PC-3 (cell line): ENCODE measurements around the gene NPTX1. TPM values are rescaled to one million over a fixed set of nuclear protein-coding genes. Genes with fewer than 3 reads are reported as not detected.

Experiments
- ATAC-seq: fragments of 200-7000 bp; cut with Tn5 transposase; 2 replicates; pipeline ENCODE4 v1.9.1; 2020; ENCODE audit warnings: mild to moderate bottlenecking, moderate library complexity
- BruUV-seq: library from RNA; stranded (reverse); fragments of 400-500 nt; replicated peaks from 2 replicates; lab custom pipeline; 2021; lab: Mats Ljungman, UMichigan
- CTCF ChIA-PET: fragments of 300-600 bp; sonication (Branson Sonifier 250); formaldehyde crosslinking; loops from one replicate; lab custom pipeline; 2022; ENCODE audit warnings: antibody characterized with exemption; lab: Charles Lee
- POLR2A ChIA-PET: fragments of 300-600 bp; sonication (Branson Sonifier 250); formaldehyde crosslinking; loops from one replicate; lab custom pipeline; 2022; ENCODE audit warnings: antibody characterized with exemption; ENCODE audit not compliant: unreplicated experiment; lab: Charles Lee
- DNase-seq: peaks from one replicate; pipeline ENCODE4 v3.0.0-alpha.2; 2015
- H2AFZ ChIP-seq: fragments of 300-600 bp; sonication (generic); 2 replicates; pipeline ENCODE4 v1.6.0; 2016; ENCODE audit warnings: antibody characterized with exemption, low read length
- H3F3A ChIP-seq: fragments of 300-600 bp; sonication (generic); one replicate; pipeline ENCODE4 v1.6.0; 2017; ENCODE audit warnings: antibody characterized with exemption, low read length, control low read depth, mild to moderate bottlenecking; ENCODE audit not compliant: unreplicated experiment
- H3K27ac ChIP-seq: fragments of 300-600 bp; sonication (generic); 2 replicates; pipeline ENCODE4 v1.5.1; 2016; ENCODE audit warnings: mild to moderate bottlenecking, low read length
- H3K27me3 ChIP-seq: fragments of 300-600 bp; sonication (generic); 2 replicates; pipeline ENCODE4 v1.6.1; 2016; ENCODE audit warnings: low read length, mixed read lengths
- H3K36me3 ChIP-seq: fragments of 300-600 bp; sonication (generic); 2 replicates; pipeline ENCODE4 v1.6.1; 2016; ENCODE audit warnings: low read depth, mixed run types, low read length, mixed read lengths
- H3K4me1 ChIP-seq: fragments of 300-600 bp; sonication (generic); 2 replicates; pipeline ENCODE4 v1.5.1; 2016; ENCODE audit warnings: low read length; ENCODE audit not compliant: insufficient read depth
- H3K4me2 ChIP-seq: fragments of 300-600 bp; sonication (generic); 2 replicates; pipeline ENCODE4 v1.6.0; 2016; ENCODE audit warnings: low read length
- H3K4me3 ChIP-seq: fragments of 300-600 bp; sonication (generic); 2 replicates; pipeline ENCODE4 v1.5.1; 2016; ENCODE audit warnings: mild to moderate bottlenecking, low read length, mixed read lengths
- H3K79me2 ChIP-seq: fragments of 300-600 bp; sonication (generic); 2 replicates; pipeline ENCODE4 v1.6.1; 2017; ENCODE audit warnings: low read length, mixed read lengths
- H3K9ac ChIP-seq: fragments of 300-600 bp; sonication (generic); 2 replicates; pipeline ENCODE4 v1.6.0; 2016; ENCODE audit warnings: mild to moderate bottlenecking, low read length
- H3K9me2 ChIP-seq: fragments of 300-600 bp; sonication (generic); replicated peaks from 2 replicates; pipeline ENCODE4 v1.6.1; 2016; ENCODE audit warnings: mixed run types, low read length, mixed read lengths
- H3K9me3 ChIP-seq: fragments of 300-600 bp; sonication (generic); 2 replicates; pipeline ENCODE4 v1.6.1; 2016; ENCODE audit warnings: low read length, mixed read lengths
- H4K20me1 ChIP-seq: fragments of 300-600 bp; sonication (generic); 2 replicates; pipeline ENCODE4 v1.6.1; 2016; ENCODE audit warnings: low read length, mixed read lengths
- EZH2 ChIP-seq: fragments of 300-600 bp; sonication (generic); IDR thresholded peaks from one replicate; pipeline ENCODE4 v1.6.1; 2017; ENCODE audit warnings: antibody characterized with exemption, mild to moderate bottlenecking, low read length; ENCODE audit not compliant: unreplicated experiment
- EZH2phosphoT487 ChIP-seq: fragments of 300-600 bp; sonication (generic); IDR thresholded peaks from 2 replicates; pipeline ENCODE4 v1.6.1; 2018; ENCODE audit warnings: mild to moderate bottlenecking, antibody characterized with exemption, low read length, borderline replicate concordance
- intact Hi-C: fragments of 100-400 bp; cut with micrococcal nuclease; formaldehyde crosslinking; loops from 2 replicates; pipeline ENCODE4 v1.9.0; 2023
- total RNA-seq: library from RNA; depleted of rRNA; stranded (reverse); fragments of >200 nt; gene quantifications from 2 replicates; pipeline ENCODE4 v1.2.3, GENCODE V29; 2014
- TF ChIP-seq, protein P1 (sequence below): fragments of 300-600 bp; sonication (generic); conservative IDR thresholded peaks from 2 replicates; pipeline ENCODE4 v1.5.1; 2017; ENCODE audit warnings: antibody characterized with exemption, low read depth, mild to moderate bottlenecking, low read length

NPTX1 gene
- total RNA-seq, 1 experiment from 2014 or later = 0.55 TPM

DNA sequence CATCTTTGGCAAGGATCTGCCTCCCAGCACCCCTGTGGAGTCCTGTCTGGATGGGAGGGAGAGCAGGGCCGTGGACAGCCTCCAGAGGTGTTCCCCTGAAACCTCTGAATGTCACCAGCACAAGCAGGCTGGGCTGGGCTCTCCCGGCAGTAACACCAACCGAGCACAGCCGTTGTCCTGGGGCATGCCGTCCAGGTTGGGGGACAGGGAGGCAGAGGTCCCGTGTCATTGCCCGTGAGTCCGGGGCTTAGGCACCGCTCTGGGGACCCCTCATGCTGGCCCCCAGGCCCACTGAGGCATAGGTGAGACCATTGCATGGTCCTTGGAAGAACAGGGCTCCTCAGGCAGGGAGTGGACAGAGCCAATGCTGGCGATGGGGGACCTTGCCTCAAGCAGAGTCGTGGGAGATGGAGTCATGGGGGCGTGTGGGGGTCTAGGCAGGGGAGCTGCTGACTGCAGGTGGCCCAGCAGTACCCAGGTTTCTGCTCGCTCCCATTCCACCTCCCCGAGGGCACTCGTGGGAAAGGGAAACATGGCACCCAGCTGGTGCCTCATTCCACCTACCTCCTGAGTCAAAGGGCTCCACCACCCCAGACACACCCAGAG is 44.0 kb downstream of the NPTX1 start:
- BruUV-seq = TSS peak; percentile 4
- Histone ChIP-seq H3K27ac (no peak overlapping the region), H3K9ac (no peak overlapping the region), H3K4me1 (no peaks in the 10 kb centered on the region), H3K4me3 (no peak overlapping the region), H2AFZ (no peak overlapping the region), H3K27me3 (no peaks in the 10 kb centered on the region), H4K20me1 (no peaks in the 10 kb centered on the region), H3K79me2 (no peaks in the 10 kb centered on the region), H3K4me2 (no peak overlapping the region), H3F3A (no peaks in the 10 kb centered on the region), H3K9me2 (no peaks in the 10 kb centered on the region), H3K36me3 (no peaks in the 10 kb centered on the region), H3K9me3 (no peaks in the 10 kb centered on the region)
- intact Hi-C loops = no loop called here
- no peak for TF ChIP-seq EZH2phosphoT487
- TF ChIP-seq, protein P1, sequence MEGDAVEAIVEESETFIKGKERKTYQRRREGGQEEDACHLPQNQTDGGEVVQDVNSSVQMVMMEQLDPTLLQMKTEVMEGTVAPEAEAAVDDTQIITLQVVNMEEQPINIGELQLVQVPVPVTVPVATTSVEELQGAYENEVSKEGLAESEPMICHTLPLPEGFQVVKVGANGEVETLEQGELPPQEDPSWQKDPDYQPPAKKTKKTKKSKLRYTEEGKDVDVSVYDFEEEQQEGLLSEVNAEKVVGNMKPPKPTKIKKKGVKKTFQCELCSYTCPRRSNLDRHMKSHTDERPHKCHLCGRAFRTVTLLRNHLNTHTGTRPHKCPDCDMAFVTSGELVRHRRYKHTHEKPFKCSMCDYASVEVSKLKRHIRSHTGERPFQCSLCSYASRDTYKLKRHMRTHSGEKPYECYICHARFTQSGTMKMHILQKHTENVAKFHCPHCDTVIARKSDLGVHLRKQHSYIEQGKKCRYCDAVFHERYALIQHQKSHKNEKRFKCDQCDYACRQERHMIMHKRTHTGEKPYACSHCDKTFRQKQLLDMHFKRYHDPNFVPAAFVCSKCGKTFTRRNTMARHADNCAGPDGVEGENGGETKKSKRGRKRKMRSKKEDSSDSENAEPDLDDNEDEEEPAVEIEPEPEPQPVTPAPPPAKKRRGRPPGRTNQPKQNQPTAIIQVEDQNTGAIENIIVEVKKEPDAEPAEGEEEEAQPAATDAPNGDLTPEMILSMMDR = no peak
- TF ChIP-seq EZH2 = no peak
- ChIA-PET POLR2A (no interaction called here), CTCF (no interaction called here)
- ATAC-seq (no peak), DNase-seq (no peak)

DNA sequence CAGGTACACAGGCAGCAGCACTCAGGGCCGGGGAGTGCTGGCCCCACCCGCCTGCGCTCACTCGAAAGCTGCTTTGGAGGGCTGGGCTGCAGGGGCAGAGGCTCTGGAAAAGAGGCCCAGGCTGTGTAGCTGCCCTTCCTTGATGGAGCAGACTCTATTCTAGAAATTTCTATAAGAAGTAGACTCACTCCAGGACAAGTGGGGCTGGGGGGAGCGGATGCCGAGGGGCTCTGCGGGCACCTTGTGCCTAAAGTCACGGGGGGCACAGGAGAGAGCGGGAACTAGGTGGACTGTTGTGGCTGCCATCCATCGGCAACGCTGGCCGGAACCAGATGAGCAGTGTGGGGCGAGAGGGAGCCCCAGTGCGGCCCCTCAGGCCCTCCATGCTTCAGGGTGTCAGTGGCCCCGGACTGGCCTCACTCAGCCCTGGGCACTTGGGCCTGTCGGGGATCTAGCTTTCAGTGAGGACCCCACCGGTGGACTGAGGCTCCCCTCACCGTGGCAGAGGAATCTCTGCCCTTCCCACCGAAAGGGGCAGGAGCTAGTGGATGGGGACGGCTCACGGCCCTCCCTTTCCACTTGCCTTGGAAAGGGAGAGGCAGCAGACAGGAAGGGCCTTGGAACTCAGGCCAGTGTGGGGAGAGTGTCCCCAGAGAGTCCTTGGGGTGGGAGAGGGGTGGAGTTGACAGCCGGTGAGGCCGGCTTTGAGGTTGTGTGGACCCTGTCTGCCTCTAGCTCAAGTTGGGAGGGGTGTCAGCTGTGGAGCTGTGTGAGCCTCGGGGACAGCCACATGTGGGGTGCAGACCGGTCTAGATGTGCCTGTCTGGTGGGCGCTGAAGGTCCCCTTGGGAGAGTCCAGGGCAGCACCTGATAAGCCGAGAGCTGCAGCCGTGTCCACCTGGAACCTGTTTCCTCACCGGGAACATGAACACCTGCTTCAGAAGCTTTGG is 44.9 kb downstream of the NPTX1 start:
- H4K20me1 ChIP-seq = no peaks in the 10 kb centered on the region
- no peaks in the 10 kb centered on the region for H3K27me3 ChIP-seq
- no peaks in the 10 kb centered on the region for H3K79me2 ChIP-seq
- no peaks in the 10 kb centered on the region for H3F3A ChIP-seq
- H3K9me3 ChIP-seq = no peaks in the 10 kb centered on the region
- ChIA-PET CTCF (no interaction called here), POLR2A (no interaction called here)
- H3K9me2 ChIP-seq = no peaks in the 10 kb centered on the region
- intact Hi-C loops = no loop called here
- BruUV-seq = no TSS peak
- no peak overlapping the region for H3K4me2 ChIP-seq
- ATAC-seq (no peak), DNase-seq (no peak)
- no peak overlapping the region for H3K27ac ChIP-seq
- no peaks in the 10 kb centered on the region for H3K36me3 ChIP-seq
- H3K4me1 ChIP-seq = no peaks in the 10 kb centered on the region; the same call in 1 of the 2 replicates
- TF ChIP-seq EZH2 (no peak), EZH2phosphoT487 (no peak)
- TF ChIP-seq, protein P1 = no peak
- no peak overlapping the region for H3K4me3 ChIP-seq
- H2AFZ ChIP-seq = no peak overlapping the region
- H3K9ac ChIP-seq = no peak overlapping the region
